HEK293T (cell line): Measurements from ENCODE around the gene ISG20L2.
A peak's percentile ranks its signal among the peaks of the same experiment; 100 is the strongest.

ENCODE experiments used
- CTCF ChIA-PET: fragments of 350-600 bp; formaldehyde crosslinking; extraction: SDS; loops from one replicate; lab custom pipeline; 2021; ENCODE audit warnings: antibody characterized with exemption, inconsistent platforms; lab: Yijun Ruan, JAX
- POLR2A ChIA-PET: fragments of 350-600 bp; formaldehyde crosslinking; extraction: SDS; loops from one replicate; lab custom pipeline; 2020; ENCODE audit warnings: antibody characterized with exemption, inconsistent platforms; lab: Yijun Ruan, JAX
- DNase-seq: peaks from one replicate; pipeline ENCODE4 v3.0.0; 2012; ENCODE audit warnings: mixed read lengths; ENCODE audit errors: extremely low spot score
- ARNT ChIP-seq: fragments of 450-650 bp; IDR thresholded peaks from 2 replicates; pipeline ENCODE4 v1.6.1; 2017; ENCODE audit warnings: mild to moderate bottlenecking
- BHLHE40 ChIP-seq: fragments of 450-650 bp; IDR thresholded peaks from 2 replicates; pipeline ENCODE4 v1.6.1; 2016; ENCODE audit warnings: mild to moderate bottlenecking, moderate library complexity, borderline replicate concordance
- CTBP1 ChIP-seq: fragments of 450-650 bp; IDR thresholded peaks from 2 replicates; pipeline ENCODE4 v1.6.1; 2016; ENCODE audit warnings: borderline replicate concordance
- ELF4 ChIP-seq: fragments of 450-650 bp; IDR thresholded peaks from 2 replicates; pipeline ENCODE4 v1.6.1; 2017; ENCODE audit warnings: antibody characterized with exemption
- FOXA1 ChIP-seq: fragments of 450-650 bp; IDR thresholded peaks from 2 replicates; pipeline ENCODE4 v1.6.1; 2016; ENCODE audit warnings: mild to moderate bottlenecking
- FOXK2 ChIP-seq: fragments of 450-650 bp; IDR thresholded peaks from 2 replicates; pipeline ENCODE4 v1.6.1; 2016; ENCODE audit warnings: mild to moderate bottlenecking
- FOXM1 ChIP-seq: fragments of 450-650 bp; IDR thresholded peaks from 2 replicates; pipeline ENCODE4 v1.6.1; 2017; ENCODE audit warnings: mild to moderate bottlenecking, borderline replicate concordance
- HDGF ChIP-seq: fragments of 450-650 bp; IDR thresholded peaks from 2 replicates; pipeline ENCODE4 v1.6.1; 2017; ENCODE audit warnings: antibody characterized with exemption, borderline replicate concordance
- L3MBTL2 ChIP-seq: fragments of 450-650 bp; conservative IDR thresholded peaks from 2 replicates; pipeline ENCODE4 v1.6.1; 2016; ENCODE audit warnings: mild to moderate bottlenecking
- LEF1 ChIP-seq: fragments of 450-650 bp; IDR thresholded peaks from 2 replicates; pipeline ENCODE4 v1.6.1; 2017; ENCODE audit warnings: mild to moderate bottlenecking, borderline replicate concordance
- NFRKB ChIP-seq: fragments of 450-650 bp; IDR thresholded peaks from 2 replicates; pipeline ENCODE4 v1.6.1; 2016; ENCODE audit warnings: mild to moderate bottlenecking, moderate library complexity
- PKNOX1 ChIP-seq: fragments of 450-650 bp; IDR thresholded peaks from 2 replicates; pipeline ENCODE4 v1.6.1; 2016
- SP1 ChIP-seq: fragments of 450-650 bp; IDR thresholded peaks from 2 replicates; pipeline ENCODE4 v1.6.1; 2017
- SUZ12 ChIP-seq: fragments of 450-650 bp; IDR thresholded peaks from 2 replicates; pipeline ENCODE4 v1.6.1; 2016; ENCODE audit warnings: mild to moderate bottlenecking
- TARDBP ChIP-seq: fragments of 450-650 bp; IDR thresholded peaks from 2 replicates; pipeline ENCODE4 v1.6.1; 2016
- ZNF384 ChIP-seq: fragments of 450-650 bp; IDR thresholded peaks from 2 replicates; pipeline ENCODE4 v1.6.1; 2016

The ISG20L2 gene

GRCh38 chr1:156691191-156691590 lies 37.4 kb downstream of the ISG20L2 start:
- ChIA-PET POLR2A (interaction anchor here (1.0 to 8.5 kb wide), 4 partner anchors 13 to 50 kb away, joined by 3 to 137 read pairs (median 62); partner anchors contain the start of genes CRABP2, ISG20L2 and METTL25B), CTCF (interaction anchor here (0.9 to 9.7 kb wide), 7 partner anchors 13 to 200 kb away, joined by 3 to 429 read pairs (median 35); partner anchors contain the start of genes CRABP2, ISG20L2, METTL25B and NTRK1)
- TF ChIP-seq SP1: no peak
- no peak for TF ChIP-seq ELF4
- TF ChIP-seq L3MBTL2: no peak
- no peak for TF ChIP-seq LEF1
- no peak for TF ChIP-seq FOXK2
- no peak for TF ChIP-seq FOXM1
- no peak for TF ChIP-seq TARDBP
- TF ChIP-seq CTBP1: no peak
- TF ChIP-seq ARNT: no peak
- no peak for TF ChIP-seq PKNOX1
- TF ChIP-seq HDGF: no peak
- no peak for TF ChIP-seq NFRKB
- TF ChIP-seq SUZ12: no peak
- no peak for TF ChIP-seq BHLHE40
- no peak for TF ChIP-seq FOXA1
- no peak for DNase-seq

- POLR2A ChIA-PET: interaction anchor here (0.8 to 8.5 kb wide), 9 partner anchors 14 to 51 kb away, joined by 3 to 137 read pairs (median 5); partner anchors contain the start of genes CRABP2, ISG20L2 and METTL25B
- TF ChIP-seq ZNF384 (no peak), FOXM1 (no peak), BHLHE40 (no peak), SP1 (no peak), L3MBTL2 (no peak), ARNT (no peak), PKNOX1 (no peak), SUZ12 (no peak), LEF1 (no peak), HDGF (no peak), FOXK2 (no peak), TARDBP (no peak), NFRKB (no peak), CTBP1 (no peak), FOXA1 (no peak), ELF4 (no peak)
- CTCF ChIA-PET: interaction anchor here (0.6 to 9.7 kb wide), 16 partner anchors 12 to 200 kb away, joined by 3 to 429 read pairs (median 11); partner anchors contain the start of genes CRABP2, ISG20L2, METTL25B and NES
- no peak for DNase-seq
Observed at GRCh38 chr1:156690675-156691036, 37.9 kb downstream of the ISG20L2 start.

- no peak for TF ChIP-seq FOXK2
- TF ChIP-seq HDGF: no peak
- TF ChIP-seq ARNT: no peak
- TF ChIP-seq FOXA1: no peak
- TF ChIP-seq L3MBTL2: no peak
- TF ChIP-seq SP1: no peak
- no peak for TF ChIP-seq SUZ12
- no peak for TF ChIP-seq ZNF384
- TF ChIP-seq PKNOX1: no peak
- ChIA-PET CTCF (interaction anchor here (0.6 to 9.7 kb wide), 54 partner anchors 10 to 304 kb away, joined by 3 to 429 read pairs (median 5); partner anchors contain the start of genes BCAN, CRABP2, HAPLN2 and ISG20L2), POLR2A (interaction anchor here (0.8 to 8.5 kb wide), 14 partner anchors 14 to 70 kb away, joined by 3 to 137 read pairs (median 5); partner anchors contain the start of genes CRABP2, HDGF, ISG20L2 and METTL25B)
- no peak for DNase-seq
Observed at GRCh38 chr1:156689953-156690674, 38.5 kb downstream of the ISG20L2 start.

- POLR2A ChIA-PET: interaction anchor here (0.8 to 8.5 kb wide), 16 partner anchors 15 to 159 kb away, joined by 3 to 137 read pairs (median 4); partner anchors contain the start of genes CRABP2, HDGF, ISG20L2 and METTL25B
- CTCF ChIA-PET: interaction anchor here (0.6 to 9.7 kb wide), 64 partner anchors 9 to 330 kb away, joined by 3 to 429 read pairs (median 5); partner anchors contain the start of genes BCAN, CRABP2, HAPLN2 and ISG20L2
- no peak for TF ChIP-seq SP1
- TF ChIP-seq CTBP1: no peak
- TF ChIP-seq FOXM1: no peak; the same call in 1 of the 2 replicates
- no peak for TF ChIP-seq FOXA1
- TF ChIP-seq NFRKB: no peak
- peak; percentile 92 for DNase-seq
Observed at GRCh38 chr1:156689035-156689952, 39.3 kb downstream of the ISG20L2 start.

- no peak for TF ChIP-seq ARNT
- no peak for TF ChIP-seq FOXM1
- TF ChIP-seq BHLHE40: no peak
- TF ChIP-seq ELF4: no peak
- no peak for TF ChIP-seq FOXK2
- no peak for TF ChIP-seq FOXA1
- TF ChIP-seq ZNF384: no peak
- no peak for TF ChIP-seq LEF1
- no peak for TF ChIP-seq HDGF
- no peak for TF ChIP-seq SP1
- no peak for TF ChIP-seq TARDBP
- TF ChIP-seq L3MBTL2: no peak
- no peak for TF ChIP-seq NFRKB
- no peak for TF ChIP-seq PKNOX1
- TF ChIP-seq SUZ12: no peak
- TF ChIP-seq CTBP1: no peak
- DNase-seq: no peak
- ChIA-PET POLR2A (interaction anchor here (1.3 to 2.6 kb wide), 3 partner anchors 21 to 60 kb away, joined by 3 to 8 read pairs (median 7); partner anchors contain the start of genes CRABP2, ISG20L2 and METTL25B), CTCF (interaction anchor here (0.6 to 3.1 kb wide), 5 partner anchors 9 to 226 kb away, joined by 3 to 19 read pairs (median 6); partner anchors contain the start of gene CRABP2)
Observed at GRCh38 chr1:156684227-156684782, 44.3 kb downstream of the ISG20L2 start.
